ENCODE results near the gene ZNF829. TPM values are rescaled to one million over a fixed set of nuclear protein-coding genes. Genes with fewer than 3 reads are reported as not detected.
A peak's percentile ranks its signal among the peaks of the same experiment; 100 is the strongest.

ZNF829 gene
- total RNA-seq, 1 experiment from 2014 or later = 3.1 TPM

DNA sequence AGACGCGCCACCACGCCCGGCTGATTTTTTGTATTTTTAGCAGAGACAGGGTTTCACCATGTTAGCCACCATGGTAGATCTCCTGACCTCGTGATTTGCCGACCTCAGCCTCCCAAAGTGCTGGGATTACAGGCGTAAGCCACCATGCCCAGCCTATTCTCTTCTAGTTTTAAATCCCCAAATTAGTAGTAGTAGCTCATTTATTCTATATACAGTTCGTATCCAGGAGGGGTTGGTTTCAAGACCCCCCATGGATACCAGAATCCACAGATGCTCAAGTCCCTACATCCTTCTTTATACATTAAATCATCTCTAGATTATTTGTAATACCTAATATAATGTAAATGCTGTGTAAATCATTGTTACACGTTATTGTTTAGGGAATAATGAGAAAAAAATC lies 2.0 kb upstream of the ZNF829 start:
- DNase-seq = no peak
- TF ChIP-seq, protein P1, sequence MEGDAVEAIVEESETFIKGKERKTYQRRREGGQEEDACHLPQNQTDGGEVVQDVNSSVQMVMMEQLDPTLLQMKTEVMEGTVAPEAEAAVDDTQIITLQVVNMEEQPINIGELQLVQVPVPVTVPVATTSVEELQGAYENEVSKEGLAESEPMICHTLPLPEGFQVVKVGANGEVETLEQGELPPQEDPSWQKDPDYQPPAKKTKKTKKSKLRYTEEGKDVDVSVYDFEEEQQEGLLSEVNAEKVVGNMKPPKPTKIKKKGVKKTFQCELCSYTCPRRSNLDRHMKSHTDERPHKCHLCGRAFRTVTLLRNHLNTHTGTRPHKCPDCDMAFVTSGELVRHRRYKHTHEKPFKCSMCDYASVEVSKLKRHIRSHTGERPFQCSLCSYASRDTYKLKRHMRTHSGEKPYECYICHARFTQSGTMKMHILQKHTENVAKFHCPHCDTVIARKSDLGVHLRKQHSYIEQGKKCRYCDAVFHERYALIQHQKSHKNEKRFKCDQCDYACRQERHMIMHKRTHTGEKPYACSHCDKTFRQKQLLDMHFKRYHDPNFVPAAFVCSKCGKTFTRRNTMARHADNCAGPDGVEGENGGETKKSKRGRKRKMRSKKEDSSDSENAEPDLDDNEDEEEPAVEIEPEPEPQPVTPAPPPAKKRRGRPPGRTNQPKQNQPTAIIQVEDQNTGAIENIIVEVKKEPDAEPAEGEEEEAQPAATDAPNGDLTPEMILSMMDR (conservative IDR thresholded peaks at IDR 0.05) = no peak
- TF ChIP-seq EZH2 (IDR thresholded peaks at IDR 0.05; ENCODE audit: low read depth) = no peak
- CTCF ChIA-PET = no interaction called here
- peaks cover 28% of the 10 kb centered on the region for H3K36me3 ChIP-seq (ENCODE audit: low read depth)
- no peak overlapping the region for H3K4me2 ChIP-seq
- intact Hi-C loops (cut with micrococcal nuclease; ENCODE audit: unreplicated experiment) = no loop called here
- no peaks in the 10 kb centered on the region for H3K27me3 ChIP-seq (ENCODE audit: insufficient read depth, low read depth)
- peak overlapping the region; percentile 80; the same call in 1 of the 2 replicates for H3K4me3 ChIP-seq
- no TSS peak for BruUV-seq (replicated peaks)
- H3K9me3 ChIP-seq (ENCODE audit: insufficient read depth, low read depth) = peaks cover 28% of the 10 kb centered on the region
- H3F3A ChIP-seq (ENCODE audit: insufficient read depth, low read depth) = no peaks in the 10 kb centered on the region
- H4K20me1 ChIP-seq (ENCODE audit: insufficient read depth) = no peaks in the 10 kb centered on the region
- peaks cover 7% of the 10 kb centered on the region; the same call in 1 of the 2 replicates for H3K79me2 ChIP-seq (ENCODE audit: low read depth)
- H3K27ac ChIP-seq = no peak overlapping the region
- no peaks in the 10 kb centered on the region for H3K9me2 ChIP-seq (ENCODE audit: insufficient read depth)
- H3K4me1 ChIP-seq (replicated peaks; ENCODE audit: insufficient read depth) = peaks cover 9% of the 10 kb centered on the region
- POLR2A ChIA-PET (ENCODE audit: unreplicated experiment) = no interaction called here
- no peak overlapping the region for H2AFZ ChIP-seq

DNA sequence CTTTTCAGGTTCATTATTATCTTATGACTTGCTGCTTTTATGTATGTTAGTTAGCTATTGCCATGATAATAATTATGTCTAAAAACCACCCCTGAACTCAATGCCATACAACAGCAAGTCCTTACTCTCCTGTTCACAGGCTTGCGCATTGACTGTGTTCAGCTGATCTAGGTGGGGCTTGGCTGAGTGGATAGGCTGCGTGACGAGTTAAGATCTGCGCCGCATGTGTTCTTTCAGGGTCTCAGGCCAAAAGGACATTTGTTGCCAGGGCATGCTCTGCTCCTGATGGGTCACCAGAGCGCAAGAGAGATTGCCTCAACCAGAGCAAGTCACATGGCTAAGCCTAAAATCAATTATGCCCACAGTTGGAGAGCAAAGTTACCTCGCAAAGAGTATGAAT lies 900 bp upstream of the ZNF829 start:
- H3K4me2 ChIP-seq = peak overlapping the region; percentile 90
- BruUV-seq (replicated peaks) = no TSS peak

DNA sequence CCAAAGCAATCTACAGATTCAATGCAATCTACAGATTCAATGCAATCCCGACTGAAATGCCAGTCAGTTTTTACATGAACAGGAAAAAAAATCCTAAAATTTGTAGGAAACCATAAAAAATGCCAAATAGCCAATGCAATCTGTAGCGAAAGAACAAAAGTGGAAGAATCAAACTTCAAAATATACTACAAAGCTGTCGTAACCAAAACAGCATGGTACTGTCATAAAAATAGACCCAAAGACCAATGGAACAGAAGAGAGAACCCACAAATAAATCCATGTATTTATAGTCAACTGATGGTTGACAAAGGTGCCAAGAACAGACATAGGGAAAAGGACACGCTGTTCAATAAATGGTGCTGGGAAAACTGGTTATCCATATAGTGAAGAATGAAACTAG lies 17.7 kb downstream of the ZNF829 start:
- Histone ChIP-seq H3F3A (ENCODE audit: insufficient read depth, low read depth) (no peaks in the 10 kb centered on the region), H4K20me1 (ENCODE audit: insufficient read depth) (no peaks in the 10 kb centered on the region), H3K9me3 (ENCODE audit: insufficient read depth, low read depth) (peaks cover 56% of the 10 kb centered on the region), H3K27ac (no peak overlapping the region), H3K9me2 (ENCODE audit: insufficient read depth) (no peaks in the 10 kb centered on the region), H3K4me2 (no peak overlapping the region), H2AFZ (no peak overlapping the region), H3K4me1 (replicated peaks; ENCODE audit: insufficient read depth) (no peaks in the 10 kb centered on the region), H3K27me3 (ENCODE audit: insufficient read depth, low read depth) (no peaks in the 10 kb centered on the region), H3K36me3 (ENCODE audit: low read depth) (peaks cover 26% of the 10 kb centered on the region), H3K4me3 (no peak overlapping the region), H3K79me2 (ENCODE audit: low read depth) (no peaks in the 10 kb centered on the region)
- TF ChIP-seq, protein P1 (conservative IDR thresholded peaks at IDR 0.05) = no peak
- no peak for TF ChIP-seq EZH2 (IDR thresholded peaks at IDR 0.05; ENCODE audit: low read depth)
- ChIA-PET CTCF (no interaction called here), POLR2A (ENCODE audit: unreplicated experiment) (no interaction called here)
- DNase-seq = no peak
- intact Hi-C loops (cut with micrococcal nuclease; ENCODE audit: unreplicated experiment) = no loop called here
- BruUV-seq (replicated peaks) = no TSS peak

More for the DNA sequence above, 900 bp upstream of the ZNF829 start:
- no peaks in the 10 kb centered on the region for H3F3A ChIP-seq (ENCODE audit: insufficient read depth, low read depth)
- H3K4me3 ChIP-seq = peak overlapping the region; percentile 80
- peaks cover 35% of the 10 kb centered on the region for H3K36me3 ChIP-seq (ENCODE audit: low read depth)
- H3K27me3 ChIP-seq (ENCODE audit: insufficient read depth, low read depth) = no peaks in the 10 kb centered on the region
- peaks cover 29% of the 10 kb centered on the region for H3K9me3 ChIP-seq (ENCODE audit: insufficient read depth, low read depth)
- intact Hi-C loops (cut with micrococcal nuclease; ENCODE audit: unreplicated experiment) = loop anchor here (1.0 to 2.0 kb wide), 2 partner anchors 66 to 146 kb away; partner anchors contain the start of gene ZNF345
- ChIA-PET CTCF (no interaction called here), POLR2A (ENCODE audit: unreplicated experiment) (no interaction called here)
- TF ChIP-seq, protein P1 (conservative IDR thresholded peaks at IDR 0.05) = no peak
- no peak for TF ChIP-seq EZH2 (IDR thresholded peaks at IDR 0.05; ENCODE audit: low read depth)
- H3K79me2 ChIP-seq (ENCODE audit: low read depth) = peaks cover 7% of the 10 kb centered on the region; the same call in 1 of the 2 replicates
- H3K9me2 ChIP-seq (ENCODE audit: insufficient read depth) = no peaks in the 10 kb centered on the region
- H2AFZ ChIP-seq = peak overlapping the region; percentile 97
- peaks cover 9% of the 10 kb centered on the region for H3K4me1 ChIP-seq (replicated peaks; ENCODE audit: insufficient read depth)
- H4K20me1 ChIP-seq (ENCODE audit: insufficient read depth) = no peaks in the 10 kb centered on the region
- H3K27ac ChIP-seq = peak overlapping the region; percentile 53
- no peak for DNase-seq

Data from PC-9 (cell line).